ENCODE results near the gene RBM7. TPM values are rescaled to one million over a fixed set of nuclear protein-coding genes. Genes with fewer than 3 reads are reported as not detected.

RBM7 gene
- total and polyA plus RNA-seq, 3 donors from 2014 or later, result 17.6 to 37.6 (median 22.3) TPM

- intact Hi-C loops (cut with DNase I; ENCODE audit: low total_unique reads), result no loop called here
- TF ChIP-seq POLR2A (IDR thresholded peaks at IDR 0.05), result no peak
- TF ChIP-seq, protein P1, sequence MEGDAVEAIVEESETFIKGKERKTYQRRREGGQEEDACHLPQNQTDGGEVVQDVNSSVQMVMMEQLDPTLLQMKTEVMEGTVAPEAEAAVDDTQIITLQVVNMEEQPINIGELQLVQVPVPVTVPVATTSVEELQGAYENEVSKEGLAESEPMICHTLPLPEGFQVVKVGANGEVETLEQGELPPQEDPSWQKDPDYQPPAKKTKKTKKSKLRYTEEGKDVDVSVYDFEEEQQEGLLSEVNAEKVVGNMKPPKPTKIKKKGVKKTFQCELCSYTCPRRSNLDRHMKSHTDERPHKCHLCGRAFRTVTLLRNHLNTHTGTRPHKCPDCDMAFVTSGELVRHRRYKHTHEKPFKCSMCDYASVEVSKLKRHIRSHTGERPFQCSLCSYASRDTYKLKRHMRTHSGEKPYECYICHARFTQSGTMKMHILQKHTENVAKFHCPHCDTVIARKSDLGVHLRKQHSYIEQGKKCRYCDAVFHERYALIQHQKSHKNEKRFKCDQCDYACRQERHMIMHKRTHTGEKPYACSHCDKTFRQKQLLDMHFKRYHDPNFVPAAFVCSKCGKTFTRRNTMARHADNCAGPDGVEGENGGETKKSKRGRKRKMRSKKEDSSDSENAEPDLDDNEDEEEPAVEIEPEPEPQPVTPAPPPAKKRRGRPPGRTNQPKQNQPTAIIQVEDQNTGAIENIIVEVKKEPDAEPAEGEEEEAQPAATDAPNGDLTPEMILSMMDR (IDR thresholded peaks at IDR 0.05), result no peak
Observed at GRCh38 chr11:114367244-114367957, 33.1 kb upstream of the RBM7 start.

GRCh38 chr11:114368918-114369680 lies 31.4 kb upstream of the RBM7 start:
- no peaks in the 10 kb centered on the region for H3K27me3 ChIP-seq
- H3K36me3 ChIP-seq (ENCODE audit: low read depth, missing control alignments), result no peaks in the 10 kb centered on the region
- intact Hi-C loops (cut with DNase I; ENCODE audit: low total_unique reads), result no loop called here
- no peak overlapping the region for H3K4me3 ChIP-seq
- H3K4me1 ChIP-seq, result no peaks in the 10 kb centered on the region
- TF ChIP-seq, protein P1 (IDR thresholded peaks at IDR 0.05), result no peak
- TF ChIP-seq POLR2A (IDR thresholded peaks at IDR 0.05), result no peak
- no peaks in the 10 kb centered on the region for H3K9me3 ChIP-seq
- DNase-seq, result no peak
- no peak overlapping the region for H3K27ac ChIP-seq
- WGBS, 2 donors, result 85 to 95% methylated on average over 5 of the region's 5 CpGs

More at GRCh38 chr11:114367244-114367957, 33.1 kb upstream of the RBM7 start:
- no peaks in the 10 kb centered on the region for H3K36me3 ChIP-seq (ENCODE audit: low read depth, missing control alignments)
- H3K4me3 ChIP-seq, result no peak overlapping the region
- no peak for DNase-seq
- H3K27ac ChIP-seq, result no peak overlapping the region
- no peaks in the 10 kb centered on the region for H3K9me3 ChIP-seq
- no peaks in the 10 kb centered on the region for H3K4me1 ChIP-seq
- 85 to 87% methylated on average over 9 of the region's 9 CpGs for WGBS, 2 donors
- H3K27me3 ChIP-seq, result no peaks in the 10 kb centered on the region

DNA sequence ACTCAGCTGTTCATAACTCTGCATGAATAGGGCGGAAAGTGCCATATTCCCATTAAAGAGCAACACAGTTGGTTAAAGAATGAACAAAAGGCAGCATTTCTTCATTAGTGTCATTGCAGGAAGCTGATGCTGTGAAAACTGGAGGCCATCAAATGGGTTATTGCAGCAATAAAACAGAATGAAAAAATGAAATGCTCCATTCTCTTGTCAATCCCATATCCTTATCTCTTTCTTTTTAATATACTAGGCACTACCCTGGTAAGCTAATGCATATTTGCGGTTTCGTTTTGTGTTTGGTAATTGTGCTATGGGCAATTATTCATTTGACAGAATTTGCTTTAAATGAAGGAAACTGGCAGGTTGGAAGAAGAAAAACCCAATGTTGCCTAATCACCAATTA lies 25.4 kb upstream of the RBM7 start:
- DNase-seq, result no peak
- H3K4me3 ChIP-seq, result no peak overlapping the region
- H3K27ac ChIP-seq, result no peak overlapping the region
- H3K27me3 ChIP-seq, result no peaks in the 10 kb centered on the region
- TF ChIP-seq, protein P1 (IDR thresholded peaks at IDR 0.05), result no peak
- TF ChIP-seq POLR2A (IDR thresholded peaks at IDR 0.05), result no peak
- H3K9me3 ChIP-seq, result no peaks in the 10 kb centered on the region
- intact Hi-C loops (cut with DNase I; ENCODE audit: low total_unique reads), result no loop called here
- WGBS, 2 donors, result 86 to 92% methylated on average over 3 of the region's 3 CpGs
- no peaks in the 10 kb centered on the region for H3K4me1 ChIP-seq
- no peaks in the 10 kb centered on the region for H3K36me3 ChIP-seq (ENCODE audit: low read depth, missing control alignments)

GRCh38 chr11:114377612-114378267 lies 22.7 kb upstream of the RBM7 start:
- H3K4me1 ChIP-seq, result no peaks in the 10 kb centered on the region
- no peak for DNase-seq
- no peaks in the 10 kb centered on the region for H3K9me3 ChIP-seq
- TF ChIP-seq, protein P1 (IDR thresholded peaks at IDR 0.05), result no peak
- TF ChIP-seq POLR2A (IDR thresholded peaks at IDR 0.05), result no peak
- H3K27me3 ChIP-seq, result no peaks in the 10 kb centered on the region
- H3K4me3 ChIP-seq, result no peak overlapping the region
- H3K36me3 ChIP-seq (ENCODE audit: low read depth, missing control alignments), result no peaks in the 10 kb centered on the region
- no peak overlapping the region for H3K27ac ChIP-seq
- WGBS, 2 donors, result 91 to 97% methylated on average over 6 to 7 of the region's 7 CpGs
- intact Hi-C loops (cut with DNase I; ENCODE audit: low total_unique reads), result no loop called here
